Heart left ventricle (tissue), 13 donors: Measurements from ENCODE around the gene PLSCR5.

Experiments used
- POLR2A ChIP-seq, 2 donors: fragments of 450-650 bp; IDR thresholded peaks; one replicate each; pipeline ENCODE4 v1.6.1; 2017; ENCODE audit warnings: antibody characterized with exemption in 2 of 2, mild to moderate bottlenecking in 2 of 2, moderate library complexity in 2 of 2
- TF ChIP-seq, protein P1 (sequence below), 12 donors: fragments of 200-600 bp; sonication (generic) in 4 of 12; IDR thresholded peaks; one replicate each; pipeline versions ENCODE4 v1.5.0 to v1.8.0; 2018 to 2022; ENCODE audit warnings: antibody characterized with exemption in 12 of 12, mild to moderate bottlenecking in 5 of 12
- donor health status: ischemic (EF 13 %, LVEDD 7.1; RV severe dilation, severe dysfunction).
- donor health status: DM: no; HTN: yes; CAD: no.
- donor health status: DM: no; HTN: no; CAD: no.
- donor health status: ischemic (EF 25% LVEDD 6.9; RV normal size, moderate dysfunction).
- donor health status: ischemic (EF 25% LVEDD 5.7; RV mildly dilated, moderate dysfunction).
- donor health status: ischemic (EF 35%, LVEDD 5.7; RV mildly dilated, moderate dysfunction).
- donor health status: nonischemic (EF 11% LVEDD 7.7; RV severe dilation, severe dysfunction).
- donor health status: DM: yes; HTN: yes; CAD: no.
- donor health status: PGD.
- donor health status: ischemic (EF 29% LVEDD 5.4; RV normal size, mild dysfunction).
- donor health status: nonischemic (EF 23%, LVEDD 6.1; RV moderate dilation, normal function).

DNA sequence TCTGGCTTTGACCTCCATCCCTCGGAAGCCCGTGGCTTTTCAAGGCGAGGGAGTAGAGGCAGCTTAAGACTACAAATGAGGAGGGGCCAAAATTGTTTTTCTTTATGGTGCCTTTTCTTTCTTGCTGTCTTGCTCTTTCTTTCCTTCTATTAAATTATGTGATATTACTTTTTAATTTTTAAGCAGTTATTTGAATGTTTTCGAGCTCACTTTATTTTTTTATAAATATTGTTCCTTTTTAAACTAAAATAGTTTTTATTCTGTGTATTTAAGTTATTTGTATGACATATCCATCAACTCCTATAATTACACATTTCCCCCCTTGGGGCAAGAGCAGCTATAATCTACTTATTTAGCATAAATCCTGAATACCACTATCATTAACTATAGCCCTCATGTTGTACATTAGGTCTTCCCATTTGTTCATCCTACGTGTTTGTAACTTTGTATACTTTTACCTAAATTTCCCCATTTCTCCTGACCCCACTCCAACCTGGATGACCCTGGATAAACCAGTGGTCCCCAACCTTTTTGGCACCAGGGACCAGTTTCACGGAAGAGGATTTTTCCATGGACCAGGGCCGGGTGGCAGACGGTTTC is 60.1 kb downstream of the PLSCR5 start:
- TF ChIP-seq, protein P1, sequence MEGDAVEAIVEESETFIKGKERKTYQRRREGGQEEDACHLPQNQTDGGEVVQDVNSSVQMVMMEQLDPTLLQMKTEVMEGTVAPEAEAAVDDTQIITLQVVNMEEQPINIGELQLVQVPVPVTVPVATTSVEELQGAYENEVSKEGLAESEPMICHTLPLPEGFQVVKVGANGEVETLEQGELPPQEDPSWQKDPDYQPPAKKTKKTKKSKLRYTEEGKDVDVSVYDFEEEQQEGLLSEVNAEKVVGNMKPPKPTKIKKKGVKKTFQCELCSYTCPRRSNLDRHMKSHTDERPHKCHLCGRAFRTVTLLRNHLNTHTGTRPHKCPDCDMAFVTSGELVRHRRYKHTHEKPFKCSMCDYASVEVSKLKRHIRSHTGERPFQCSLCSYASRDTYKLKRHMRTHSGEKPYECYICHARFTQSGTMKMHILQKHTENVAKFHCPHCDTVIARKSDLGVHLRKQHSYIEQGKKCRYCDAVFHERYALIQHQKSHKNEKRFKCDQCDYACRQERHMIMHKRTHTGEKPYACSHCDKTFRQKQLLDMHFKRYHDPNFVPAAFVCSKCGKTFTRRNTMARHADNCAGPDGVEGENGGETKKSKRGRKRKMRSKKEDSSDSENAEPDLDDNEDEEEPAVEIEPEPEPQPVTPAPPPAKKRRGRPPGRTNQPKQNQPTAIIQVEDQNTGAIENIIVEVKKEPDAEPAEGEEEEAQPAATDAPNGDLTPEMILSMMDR (IDR thresholded peaks at IDR 0.05) = no peak
- no peak for TF ChIP-seq POLR2A (IDR thresholded peaks at IDR 0.05)
